ENCODE data around the gene WDR86.

DNA sequence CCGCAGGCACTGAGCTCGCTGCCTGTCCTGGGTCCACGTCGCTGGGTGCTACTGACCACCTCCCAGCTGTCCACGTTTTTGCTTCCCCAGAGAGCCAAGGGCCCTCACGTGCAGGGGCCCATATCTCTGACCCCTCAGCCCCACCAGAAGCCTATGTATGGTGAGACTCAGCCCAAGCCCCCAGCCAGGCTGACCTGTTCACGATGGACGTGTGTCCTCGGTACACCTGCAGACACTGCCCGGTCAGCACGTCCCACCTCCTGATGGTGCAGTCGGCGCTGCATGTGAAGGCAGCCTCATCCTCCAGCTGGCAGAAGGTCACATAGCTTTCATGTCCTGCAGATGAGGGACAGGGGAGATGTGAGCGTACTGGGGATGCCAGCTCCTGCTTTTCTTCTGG is 9.9 kb downstream of the WDR86 start:
- TF ChIP-seq, protein P1, sequence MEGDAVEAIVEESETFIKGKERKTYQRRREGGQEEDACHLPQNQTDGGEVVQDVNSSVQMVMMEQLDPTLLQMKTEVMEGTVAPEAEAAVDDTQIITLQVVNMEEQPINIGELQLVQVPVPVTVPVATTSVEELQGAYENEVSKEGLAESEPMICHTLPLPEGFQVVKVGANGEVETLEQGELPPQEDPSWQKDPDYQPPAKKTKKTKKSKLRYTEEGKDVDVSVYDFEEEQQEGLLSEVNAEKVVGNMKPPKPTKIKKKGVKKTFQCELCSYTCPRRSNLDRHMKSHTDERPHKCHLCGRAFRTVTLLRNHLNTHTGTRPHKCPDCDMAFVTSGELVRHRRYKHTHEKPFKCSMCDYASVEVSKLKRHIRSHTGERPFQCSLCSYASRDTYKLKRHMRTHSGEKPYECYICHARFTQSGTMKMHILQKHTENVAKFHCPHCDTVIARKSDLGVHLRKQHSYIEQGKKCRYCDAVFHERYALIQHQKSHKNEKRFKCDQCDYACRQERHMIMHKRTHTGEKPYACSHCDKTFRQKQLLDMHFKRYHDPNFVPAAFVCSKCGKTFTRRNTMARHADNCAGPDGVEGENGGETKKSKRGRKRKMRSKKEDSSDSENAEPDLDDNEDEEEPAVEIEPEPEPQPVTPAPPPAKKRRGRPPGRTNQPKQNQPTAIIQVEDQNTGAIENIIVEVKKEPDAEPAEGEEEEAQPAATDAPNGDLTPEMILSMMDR (conservative IDR thresholded peaks at IDR 0.05; ENCODE audit: low read depth, low read length), result no peak
- TF ChIP-seq POLR2A (IDR thresholded peaks at IDR 0.05; ENCODE audit: low read depth, low read length), result no peak
- TF ChIP-seq RAD21 (IDR thresholded peaks at IDR 0.05; ENCODE audit: low read length), result no peak
- TF ChIP-seq, protein P2, sequence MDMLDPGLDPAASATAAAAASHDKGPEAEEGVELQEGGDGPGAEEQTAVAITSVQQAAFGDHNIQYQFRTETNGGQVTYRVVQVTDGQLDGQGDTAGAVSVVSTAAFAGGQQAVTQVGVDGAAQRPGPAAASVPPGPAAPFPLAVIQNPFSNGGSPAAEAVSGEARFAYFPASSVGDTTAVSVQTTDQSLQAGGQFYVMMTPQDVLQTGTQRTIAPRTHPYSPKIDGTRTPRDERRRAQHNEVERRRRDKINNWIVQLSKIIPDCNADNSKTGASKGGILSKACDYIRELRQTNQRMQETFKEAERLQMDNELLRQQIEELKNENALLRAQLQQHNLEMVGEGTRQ (IDR thresholded peaks at IDR 0.05; ENCODE audit: low read depth, low read length), result no peak
- TF ChIP-seq SMC3 (IDR thresholded peaks at IDR 0.05; ENCODE audit: low read depth, low read length), result no peak
- TF ChIP-seq RFX5 (IDR thresholded peaks at IDR 0.05; ENCODE audit: low read depth, low read length), result no peak
- TF ChIP-seq RCOR1 (IDR thresholded peaks at IDR 0.05; ENCODE audit: insufficient replicate concordance, low read length), result no peak
- TF ChIP-seq CEBPB (IDR thresholded peaks at IDR 0.05; ENCODE audit: low read depth, low read length), result no peak
- no peak for TF ChIP-seq MAZ (IDR thresholded peaks at IDR 0.05; ENCODE audit: borderline replicate concordance, low read depth, low read length)
- TF ChIP-seq, protein P3, sequence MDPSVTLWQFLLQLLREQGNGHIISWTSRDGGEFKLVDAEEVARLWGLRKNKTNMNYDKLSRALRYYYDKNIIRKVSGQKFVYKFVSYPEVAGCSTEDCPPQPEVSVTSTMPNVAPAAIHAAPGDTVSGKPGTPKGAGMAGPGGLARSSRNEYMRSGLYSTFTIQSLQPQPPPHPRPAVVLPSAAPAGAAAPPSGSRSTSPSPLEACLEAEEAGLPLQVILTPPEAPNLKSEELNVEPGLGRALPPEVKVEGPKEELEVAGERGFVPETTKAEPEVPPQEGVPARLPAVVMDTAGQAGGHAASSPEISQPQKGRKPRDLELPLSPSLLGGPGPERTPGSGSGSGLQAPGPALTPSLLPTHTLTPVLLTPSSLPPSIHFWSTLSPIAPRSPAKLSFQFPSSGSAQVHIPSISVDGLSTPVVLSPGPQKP (IDR thresholded peaks at IDR 0.05; ENCODE audit: borderline replicate concordance, low read depth, low read length), result no peak
- TF ChIP-seq MAFK (IDR thresholded peaks at IDR 0.05; ENCODE audit: low read depth, low read length), result no peak
- no peak for TF ChIP-seq NFE2L2 (IDR thresholded peaks at IDR 0.05; ENCODE audit: low read depth, low read length)
- TF ChIP-seq BHLHE40 (IDR thresholded peaks at IDR 0.05; ENCODE audit: low read depth, low read length), result no peak
